ENCODE data around the gene TRIO. TPM values are rescaled to one million over a fixed set of nuclear protein-coding genes. Genes with fewer than 3 reads are reported as not detected.
A peak's percentile ranks its signal among the peaks of the same experiment; 100 is the strongest.

The TRIO gene
- total RNA-seq, 2 experiments from 2014 or later = 5.7 to 15.7 TPM

DNA sequence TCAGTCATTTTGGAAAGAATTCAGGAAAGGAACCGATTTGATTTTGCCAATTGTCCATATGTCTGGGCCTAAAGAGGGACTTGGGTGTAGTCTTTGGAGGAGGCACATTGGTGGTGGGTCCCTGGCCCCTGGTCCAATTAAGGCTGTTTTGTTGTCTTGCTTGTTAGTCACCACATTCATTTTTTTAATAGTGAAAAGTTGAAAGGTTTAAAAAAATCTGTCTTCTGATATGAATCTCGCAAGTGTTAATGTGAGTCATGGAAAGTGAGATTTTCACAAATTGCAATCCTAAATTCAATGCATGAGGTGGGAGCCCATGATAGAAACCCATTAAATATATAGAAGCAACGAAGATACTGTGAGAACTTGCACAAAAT is 272.5 kb downstream of the TRIO start:
- DNase-seq (no peak), ATAC-seq (peak; percentile 21)
- peaks cover 45% of the 10 kb centered on the region for H3K4me1 Mint-ChIP-seq
- CTCF ChIA-PET = interaction anchor here (1.1 to 3.0 kb wide), 4 partner anchors 11 to 233 kb away, joined by 3 to 13 read pairs (median 4); no protein-coding TSS in a partner anchor
- H3K27ac Mint-ChIP-seq = peak overlapping the region; percentile 88
- H3K27me3 Mint-ChIP-seq = peaks cover 4% of the 10 kb centered on the region
- H3K4me3 Mint-ChIP-seq = peak overlapping the region; percentile 55
- H3K36me3 Mint-ChIP-seq = no peaks in the 10 kb centered on the region
- H3K9me3 Mint-ChIP-seq (ENCODE audit: low read depth) = no peaks in the 10 kb centered on the region

GRCh38 chr5:14416621-14417275 is 273.6 kb downstream of the TRIO start:
- no peak overlapping the region for H3K4me3 Mint-ChIP-seq
- DNase-seq (no peak), ATAC-seq (no peak)
- CTCF ChIA-PET = interaction anchor here (0.6 to 1.8 kb wide), 6 partner anchors 10 to 232 kb away, joined by 3 to 7 read pairs (median 4); no protein-coding TSS in a partner anchor
- peak overlapping the region; percentile 29 for H3K27ac Mint-ChIP-seq
- no peaks in the 10 kb centered on the region for H3K9me3 Mint-ChIP-seq (ENCODE audit: low read depth)
- peaks cover 47% of the 10 kb centered on the region for H3K4me1 Mint-ChIP-seq
- H3K36me3 Mint-ChIP-seq = no peaks in the 10 kb centered on the region
- peaks cover 4% of the 10 kb centered on the region for H3K27me3 Mint-ChIP-seq

DNA sequence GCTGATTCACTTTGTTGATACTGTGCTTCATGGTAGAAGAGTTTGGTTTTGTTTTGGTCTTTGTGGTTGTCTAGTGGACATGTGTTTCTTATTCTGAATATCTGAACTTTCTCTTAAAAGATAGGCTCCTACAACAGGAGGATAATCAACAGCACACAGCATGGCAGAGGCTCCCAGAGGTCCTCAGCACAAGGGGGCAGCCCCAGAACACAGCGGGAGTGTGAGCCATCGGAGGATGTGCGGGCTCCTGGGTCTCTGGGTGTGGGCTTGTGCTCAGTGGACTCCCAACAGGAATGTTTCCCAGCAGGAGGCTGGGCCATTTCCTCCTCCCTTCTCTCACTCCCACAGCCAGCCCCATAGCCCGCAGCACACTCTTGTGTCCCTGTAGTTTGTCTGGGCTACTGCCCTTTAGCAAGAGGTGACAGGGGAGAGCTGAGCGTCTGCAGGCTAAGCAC is 274.2 kb downstream of the TRIO start:
- no peak for DNase-seq
- H3K27me3 Mint-ChIP-seq = peaks cover 4% of the 10 kb centered on the region
- peaks cover 47% of the 10 kb centered on the region for H3K4me1 Mint-ChIP-seq
- no peaks in the 10 kb centered on the region for H3K36me3 Mint-ChIP-seq
- H3K9me3 Mint-ChIP-seq (ENCODE audit: low read depth) = no peaks in the 10 kb centered on the region
- CTCF ChIA-PET = interaction anchor here (0.6 to 1.8 kb wide), 5 partner anchors 9 to 231 kb away, joined by 3 to 7 read pairs (median 4); no protein-coding TSS in a partner anchor
- H3K4me3 Mint-ChIP-seq = no peak overlapping the region
- no peak for ATAC-seq
- H3K27ac Mint-ChIP-seq = peak overlapping the region; percentile 29

DNA sequence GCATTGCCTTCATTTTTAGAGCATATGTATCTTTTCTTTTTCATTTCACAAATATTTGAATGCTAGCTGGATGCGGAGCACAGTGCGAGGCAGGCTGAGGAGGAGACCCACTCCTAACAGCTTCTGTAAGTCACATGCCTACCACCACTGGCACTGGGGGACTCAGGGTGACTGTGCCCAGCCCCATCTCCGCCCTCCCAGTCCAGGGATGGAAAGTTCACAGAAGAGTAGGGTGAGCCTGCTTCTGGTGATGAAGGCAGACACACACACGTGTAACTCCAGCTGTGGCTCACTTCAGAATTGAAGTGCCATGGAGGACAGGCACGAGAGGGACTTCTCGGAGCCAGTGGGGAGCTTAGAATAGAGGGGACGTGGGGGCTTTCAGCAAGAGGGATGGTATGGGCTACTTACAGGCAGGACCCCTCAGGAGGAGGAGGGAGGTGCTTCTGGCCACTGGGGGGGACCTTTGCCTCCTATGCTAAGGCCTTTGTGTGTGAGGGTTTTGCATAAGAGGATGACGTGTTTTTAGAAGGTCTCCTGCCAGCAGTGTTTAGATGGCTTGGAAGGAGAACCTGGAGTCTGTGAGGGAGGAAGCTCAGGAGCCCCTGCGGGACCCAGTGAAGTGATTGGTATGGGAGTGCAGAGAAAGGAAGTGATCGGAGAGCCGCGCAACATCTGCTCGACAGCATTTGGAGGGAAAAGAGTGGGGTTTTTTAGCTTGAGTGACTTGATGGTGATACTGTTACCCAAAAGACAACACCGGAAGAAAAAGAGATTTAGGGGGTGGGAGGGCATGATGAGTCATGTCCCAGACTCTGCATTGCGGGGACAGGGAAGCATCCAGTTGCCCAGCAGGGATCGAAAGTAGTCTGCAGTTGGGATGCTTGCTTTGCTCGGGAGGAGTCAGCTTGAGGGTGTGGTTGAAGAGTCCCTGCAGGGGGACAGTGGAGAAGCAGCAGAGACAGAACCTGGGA is 274.9 kb downstream of the TRIO start:
- H3K4me1 Mint-ChIP-seq = peaks cover 45% of the 10 kb centered on the region
- no peak overlapping the region for H3K27ac Mint-ChIP-seq
- no peaks in the 10 kb centered on the region for H3K9me3 Mint-ChIP-seq (ENCODE audit: low read depth)
- no peak for ATAC-seq
- no peaks in the 10 kb centered on the region for H3K36me3 Mint-ChIP-seq
- no peak for DNase-seq
- H3K4me3 Mint-ChIP-seq = no peak overlapping the region
- H3K27me3 Mint-ChIP-seq = peaks cover 4% of the 10 kb centered on the region
- CTCF ChIA-PET = interaction anchor here (1.6 to 1.8 kb wide), 3 partner anchors 14 to 230 kb away, joined by 4 to 7 read pairs (median 5); no protein-coding TSS in a partner anchor

- H3K36me3 Mint-ChIP-seq = no peaks in the 10 kb centered on the region
- DNase-seq = no peak
- no peaks in the 10 kb centered on the region for H3K9me3 Mint-ChIP-seq (ENCODE audit: low read depth)
- H3K4me1 Mint-ChIP-seq = peaks cover 41% of the 10 kb centered on the region
- no peak for ATAC-seq
- CTCF ChIA-PET = interaction anchor here (0.9 kb wide), 1 partner anchor 229 kb away, joined by 3 read pairs; no protein-coding TSS in a partner anchor
- H3K4me3 Mint-ChIP-seq = no peak overlapping the region
- no peak overlapping the region for H3K27ac Mint-ChIP-seq
- H3K27me3 Mint-ChIP-seq = peaks cover 4% of the 10 kb centered on the region
These were observed 276.5 kb downstream of the TRIO start for GRCh38 chr5:14419686-14420085.

DNA sequence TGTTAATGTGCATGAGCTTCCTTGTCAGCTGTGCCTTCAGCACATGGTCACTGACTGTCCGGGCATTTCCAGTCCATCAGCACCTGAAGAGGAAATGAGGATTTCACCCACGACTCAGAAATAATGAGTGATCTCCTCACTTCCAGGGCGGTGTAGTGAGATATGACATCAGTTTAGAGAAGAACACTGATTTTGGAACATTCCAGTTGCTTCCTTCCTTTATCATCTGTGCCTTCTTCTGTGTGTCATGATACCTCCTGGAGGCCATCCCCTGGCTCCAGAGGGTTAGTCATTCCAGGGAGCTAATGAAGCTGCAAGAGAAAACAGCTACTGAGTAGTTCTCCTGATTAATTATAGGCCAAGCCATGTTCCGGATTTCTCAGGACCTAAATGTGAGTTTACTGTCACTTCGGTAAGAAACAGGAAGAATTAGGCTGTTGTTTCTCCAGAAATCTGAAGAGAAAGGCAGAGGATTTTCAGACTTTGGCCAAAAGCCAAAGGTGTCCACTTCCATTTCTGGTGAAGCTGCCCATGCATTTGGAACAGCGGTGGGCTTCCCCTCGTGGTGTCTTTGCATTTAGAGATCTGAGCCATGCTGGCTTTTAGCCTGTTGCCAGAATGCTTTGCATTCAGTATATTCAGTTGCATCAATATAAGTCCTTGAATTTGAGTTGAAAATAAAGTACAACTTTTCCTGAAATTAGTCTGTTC is 277.1 kb downstream of the TRIO start:
- Mint-ChIP-seq H3K27me3 (peaks cover 4% of the 10 kb centered on the region), H3K27ac (no peak overlapping the region), H3K9me3 (ENCODE audit: low read depth) (no peaks in the 10 kb centered on the region), H3K4me3 (no peak overlapping the region), H3K36me3 (no peaks in the 10 kb centered on the region), H3K4me1 (peaks cover 40% of the 10 kb centered on the region)
- no peak for DNase-seq
- CTCF ChIA-PET = interaction anchor here (0.9 kb wide), 1 partner anchor 229 kb away, joined by 3 read pairs; no protein-coding TSS in a partner anchor
- no peak for ATAC-seq

- peaks cover 4% of the 10 kb centered on the region for H3K27me3 Mint-ChIP-seq
- no peak for DNase-seq
- no peak overlapping the region for H3K27ac Mint-ChIP-seq
- no peak for ATAC-seq
- H3K4me3 Mint-ChIP-seq = no peak overlapping the region
- CTCF ChIA-PET = interaction anchor here (1.1 to 2.0 kb wide), 2 partner anchors 15 to 228 kb away, joined by 4 to 6 read pairs; no protein-coding TSS in a partner anchor
- no peaks in the 10 kb centered on the region for H3K9me3 Mint-ChIP-seq (ENCODE audit: low read depth)
- no peaks in the 10 kb centered on the region for H3K36me3 Mint-ChIP-seq
- H3K4me1 Mint-ChIP-seq = peaks cover 26% of the 10 kb centered on the region
These were observed 278.7 kb downstream of the TRIO start for GRCh38 chr5:14421851-14422250.

- Mint-ChIP-seq H3K9me3 (ENCODE audit: low read depth) (no peaks in the 10 kb centered on the region), H3K4me3 (no peak overlapping the region), H3K4me1 (peaks cover 20% of the 10 kb centered on the region), H3K27ac (peak overlapping the region; percentile 65), H3K27me3 (no peaks in the 10 kb centered on the region), H3K36me3 (no peaks in the 10 kb centered on the region)
- DNase-seq = no peak
- peak; percentile 53 for ATAC-seq
- CTCF ChIA-PET = interaction anchor here (1.6 kb wide), 1 partner anchor 59 kb away, joined by 4 read pairs; no protein-coding TSS in a partner anchor
These were observed 281.0 kb downstream of the TRIO start for GRCh38 chr5:14424011-14424685.

DNA sequence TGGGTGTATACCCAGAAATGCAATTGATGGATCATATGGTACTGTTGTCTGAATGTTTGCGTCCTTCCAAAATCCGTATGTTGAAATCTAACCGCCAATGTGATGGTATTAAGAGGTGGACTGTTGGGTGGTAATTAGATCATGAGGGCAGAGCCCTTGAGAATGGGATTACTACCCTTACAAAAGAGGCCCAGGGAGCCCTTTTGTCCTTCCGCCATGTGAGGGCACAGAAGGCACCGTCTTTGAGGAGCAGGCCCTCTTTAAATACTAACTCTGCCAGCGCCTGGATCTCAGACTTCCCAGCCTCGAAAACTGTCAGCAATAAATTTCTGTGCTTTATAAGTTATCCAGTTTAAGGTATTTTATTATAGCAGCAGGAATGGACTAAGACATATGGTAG is 282.4 kb downstream of the TRIO start:
- no peak overlapping the region for H3K27ac Mint-ChIP-seq
- no peak for DNase-seq
- ATAC-seq = no peak
- H3K4me3 Mint-ChIP-seq = no peak overlapping the region
- peaks cover 2% of the 10 kb centered on the region for H3K27me3 Mint-ChIP-seq
- no peaks in the 10 kb centered on the region for H3K36me3 Mint-ChIP-seq
- CTCF ChIA-PET = no interaction called here
- H3K9me3 Mint-ChIP-seq (ENCODE audit: low read depth) = no peaks in the 10 kb centered on the region
- peaks cover 20% of the 10 kb centered on the region for H3K4me1 Mint-ChIP-seq

DNA sequence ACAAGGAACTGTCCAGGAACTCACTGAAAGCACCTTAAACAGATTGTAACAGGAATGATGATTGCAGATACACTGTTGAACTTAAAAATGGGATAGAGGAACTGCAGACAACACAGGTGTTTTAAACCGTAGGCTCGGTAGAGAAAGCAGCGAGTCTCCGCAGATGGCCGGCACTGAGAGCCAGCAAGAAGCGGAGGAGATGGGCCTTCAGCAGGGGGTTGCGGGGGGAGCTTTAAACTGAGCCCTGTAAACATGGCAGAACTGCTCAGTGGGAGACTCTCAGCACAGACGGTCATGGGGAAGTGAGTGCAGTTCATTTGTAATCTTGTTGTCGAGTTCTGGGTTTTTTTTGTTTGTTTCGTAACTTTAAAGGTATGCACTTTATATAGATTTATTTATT is 283.4 kb downstream of the TRIO start:
- no peak overlapping the region for H3K4me3 Mint-ChIP-seq
- CTCF ChIA-PET = interaction anchor here (0.8 kb wide), 1 partner anchor 10 kb away, joined by 4 read pairs; no protein-coding TSS in a partner anchor
- peaks cover 18% of the 10 kb centered on the region for H3K4me1 Mint-ChIP-seq

GRCh38 chr5:14428302-14429081 is 285.4 kb downstream of the TRIO start:
- DNase-seq = no peak
- ATAC-seq = no peak
- no peaks in the 10 kb centered on the region for H3K36me3 Mint-ChIP-seq
- peaks cover 5% of the 10 kb centered on the region for H3K27me3 Mint-ChIP-seq
- H3K4me3 Mint-ChIP-seq = no peak overlapping the region
- no peaks in the 10 kb centered on the region for H3K9me3 Mint-ChIP-seq (ENCODE audit: low read depth)
- CTCF ChIA-PET = interaction anchor here (2.3 kb wide), 1 partner anchor 29 kb away, joined by 5 read pairs; no protein-coding TSS in a partner anchor
- peaks cover 13% of the 10 kb centered on the region for H3K4me1 Mint-ChIP-seq
- no peak overlapping the region for H3K27ac Mint-ChIP-seq

More for the DNA sequence above, 283.4 kb downstream of the TRIO start:
- H3K27me3 Mint-ChIP-seq = peaks cover 2% of the 10 kb centered on the region
- H3K9me3 Mint-ChIP-seq (ENCODE audit: low read depth) = no peaks in the 10 kb centered on the region
- no peak for ATAC-seq
- H3K36me3 Mint-ChIP-seq = no peaks in the 10 kb centered on the region
- H3K27ac Mint-ChIP-seq = no peak overlapping the region
- no peak for DNase-seq

Data from activated CD8-positive, alpha-beta memory T cell treated with anti-CD3 and anti-CD28 coated beads, Interleukin-2, amount 10 ng/mL, durations not matched to agents 7 days and 5 days (primary cell).